ENCODE measurements around the gene TF.

The TF gene

GRCh38 chr3:133820129-133820528 is 73.9 kb downstream of the TF start:
- H3K36me3 ChIP-seq (ENCODE audit: control insufficient read depth, insufficient read depth, low read length) = peaks cover 43% of the 10 kb centered on the region

GRCh38 chr3:133820889-133821675 is 74.9 kb downstream of the TF start:
- H3K36me3 ChIP-seq (ENCODE audit: control insufficient read depth, insufficient read depth, low read length) = peaks cover 43% of the 10 kb centered on the region
- DNase-seq (ENCODE audit: extremely low read depth, insufficient read length) = no peak
- no peaks in the 10 kb centered on the region for H3K27me3 ChIP-seq (replicated peaks; ENCODE audit: control insufficient read depth, insufficient read depth, low read length)
- H3K4me3 ChIP-seq (replicated peaks; ENCODE audit: low read depth, low read length) = no peak overlapping the region
- no peak for TF ChIP-seq CTCF (IDR thresholded peaks at IDR 0.05; ENCODE audit: insufficient read depth, low read length, poor library complexity, severe bottlenecking)

More at GRCh38 chr3:133820129-133820528, 73.9 kb downstream of the TF start:
- no peak for DNase-seq (ENCODE audit: extremely low read depth, insufficient read length)
- Histone ChIP-seq H3K27me3 (replicated peaks; ENCODE audit: control insufficient read depth, insufficient read depth, low read length) (no peaks in the 10 kb centered on the region), H3K4me3 (replicated peaks; ENCODE audit: low read depth, low read length) (no peak overlapping the region)
- TF ChIP-seq CTCF (IDR thresholded peaks at IDR 0.05; ENCODE audit: insufficient read depth, low read length, poor library complexity, severe bottlenecking) = no peak

- H3K4me3 ChIP-seq (replicated peaks; ENCODE audit: low read depth, low read length) = no peak overlapping the region
- no peak for TF ChIP-seq CTCF (IDR thresholded peaks at IDR 0.05; ENCODE audit: insufficient read depth, low read length, poor library complexity, severe bottlenecking)
- H3K36me3 ChIP-seq (ENCODE audit: control insufficient read depth, insufficient read depth, low read length) = peaks cover 43% of the 10 kb centered on the region
- no peaks in the 10 kb centered on the region for H3K27me3 ChIP-seq (replicated peaks; ENCODE audit: control insufficient read depth, insufficient read depth, low read length)
- DNase-seq (ENCODE audit: extremely low read depth, insufficient read length) = no peak
These were observed 75.8 kb downstream of the TF start for GRCh38 chr3:133821767-133822638.

GRCh38 chr3:133824961-133825485 is 78.8 kb downstream of the TF start:
- Histone ChIP-seq H3K4me3 (replicated peaks; ENCODE audit: low read depth, low read length) (no peak overlapping the region), H3K36me3 (ENCODE audit: control insufficient read depth, insufficient read depth, low read length) (peaks cover 31% of the 10 kb centered on the region), H3K27me3 (replicated peaks; ENCODE audit: control insufficient read depth, insufficient read depth, low read length) (no peaks in the 10 kb centered on the region)
- DNase-seq (ENCODE audit: extremely low read depth, insufficient read length) = no peak
- TF ChIP-seq CTCF (IDR thresholded peaks at IDR 0.05; ENCODE audit: insufficient read depth, low read length, poor library complexity, severe bottlenecking) = no peak

DNA sequence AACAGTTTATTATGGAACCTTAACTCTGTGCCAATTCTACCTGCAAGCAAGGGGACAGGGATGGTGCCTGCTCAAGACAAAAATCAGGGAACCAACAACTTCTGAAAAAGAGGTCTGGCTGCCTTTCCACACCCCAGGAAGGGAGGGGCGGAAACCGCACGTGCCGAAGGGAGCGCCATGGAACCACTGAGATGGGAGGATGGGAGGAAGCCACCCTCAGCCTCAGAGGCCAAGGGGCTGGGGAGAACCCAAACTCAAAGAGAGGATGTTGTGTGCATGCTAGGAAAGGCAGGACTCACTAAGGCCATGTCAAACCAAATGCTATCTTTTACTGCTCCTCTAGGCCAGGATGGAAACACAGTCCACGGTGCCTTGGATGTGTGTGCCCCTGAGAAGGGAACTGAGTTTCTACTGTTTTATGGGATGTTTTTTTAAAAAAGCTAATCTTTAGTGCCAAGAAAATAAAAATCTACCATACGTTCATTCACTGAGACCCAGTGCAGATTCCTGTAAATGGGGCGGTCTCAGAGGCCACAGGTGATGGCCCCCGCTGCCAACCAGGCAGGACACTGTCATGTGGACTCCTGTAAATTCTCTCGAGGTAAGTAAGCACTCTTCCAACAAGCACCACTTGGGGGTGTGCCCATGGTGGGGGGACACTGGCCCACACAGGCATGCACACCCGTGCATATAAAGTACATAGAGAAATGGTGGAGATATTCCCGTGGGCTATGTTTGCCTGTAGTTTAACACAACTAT is 80.0 kb downstream of the TF start:
- H3K27me3 ChIP-seq (replicated peaks; ENCODE audit: control insufficient read depth, insufficient read depth, low read length) = no peaks in the 10 kb centered on the region; the same call in 1 of the 2 replicates
- peaks cover 21% of the 10 kb centered on the region for H3K36me3 ChIP-seq (ENCODE audit: control insufficient read depth, insufficient read depth, low read length)
- no peak for DNase-seq (ENCODE audit: extremely low read depth, insufficient read length)
- TF ChIP-seq CTCF (IDR thresholded peaks at IDR 0.05; ENCODE audit: insufficient read depth, low read length, poor library complexity, severe bottlenecking) = no peak
- H3K4me3 ChIP-seq (replicated peaks; ENCODE audit: low read depth, low read length) = no peak overlapping the region
